Activated CD8-positive, alpha-beta memory T cell treated with anti-CD3 and anti-CD28 coated beads for 48 hours (primary cell): ENCODE data around the gene RFC1.
"Not testable (repeated sequence)": the region's sequence is repeated elsewhere in the genome, so short reads cannot be mapped to it uniquely, and the experiment has no call there.

Experiments
- DNase-seq, 3 experiments: peaks; one replicate each; pipeline ENCODE4 v3.0.0-alpha.2; 2020; ENCODE audit warnings: low read depth in 2 of 3, low spot score in 2 of 3

Gene RFC1

GRCh38 chr4:39353478-39354253, 12.5 kb downstream of the RFC1 start:
- DNase-seq = no peak

GRCh38 chr4:39353149-39353477, 13.0 kb downstream of the RFC1 start:
- not testable (repeated sequence) for DNase-seq

GRCh38 chr4:39349326-39349725, 16.8 kb downstream of the RFC1 start:
- DNase-seq = no peak

- no peak for DNase-seq
Observed at GRCh38 chr4:39348371-39349315, 17.5 kb downstream of the RFC1 start.

GRCh38 chr4:39346856-39347519, 19.2 kb downstream of the RFC1 start:
- no peak for DNase-seq

- DNase-seq = no peak
Observed at GRCh38 chr4:39342731-39343130, 23.4 kb downstream of the RFC1 start.

- no peak for DNase-seq
Observed at GRCh38 chr4:39341075-39341725, 25.0 kb downstream of the RFC1 start.

- no peak for DNase-seq
Observed at GRCh38 chr4:39339968-39340367, 26.2 kb downstream of the RFC1 start.

GRCh38 chr4:39337841-39338240, 28.3 kb downstream of the RFC1 start:
- DNase-seq = no peak

GRCh38 chr4:39335566-39335965, 30.6 kb downstream of the RFC1 start:
- DNase-seq = no peak

GRCh38 chr4:39331191-39331590, 35.0 kb downstream of the RFC1 start:
- no peak for DNase-seq

GRCh38 chr4:39330353-39330752, 35.8 kb downstream of the RFC1 start:
- no peak for DNase-seq

GRCh38 chr4:39326468-39326977, 39.6 kb downstream of the RFC1 start:
- DNase-seq = no peak

- no peak for DNase-seq
Observed at GRCh38 chr4:39324897-39325613, 41.1 kb downstream of the RFC1 start.

- DNase-seq = no peak
Observed at GRCh38 chr4:39324446-39324845, 41.7 kb downstream of the RFC1 start.

- no peak for DNase-seq
Observed at GRCh38 chr4:39323821-39324220, 42.3 kb downstream of the RFC1 start.

GRCh38 chr4:39320381-39321115, 45.6 kb downstream of the RFC1 start:
- no peak for DNase-seq

- DNase-seq = no peak
Observed at GRCh38 chr4:39319676-39320075, 46.5 kb downstream of the RFC1 start.

GRCh38 chr4:39312816-39313215, 53.3 kb downstream of the RFC1 start:
- no peak for DNase-seq

- DNase-seq = no peak
Observed at GRCh38 chr4:39308611-39309010, 57.6 kb downstream of the RFC1 start.
